Panc1 (cell line): ENCODE results near the gene TAGLN. TPM values are rescaled to one million over a fixed set of nuclear protein-coding genes. Genes with fewer than 3 reads are reported as not detected.

Source experiments
- ATAC-seq: fragments of 200-7000 bp; cut with Tn5 transposase; 2 replicates; pipeline ENCODE4 v1.9.1; 2020; ENCODE audit warnings: mild to moderate bottlenecking, moderate library complexity
- Bru-seq: library from RNA; stranded (reverse); fragments of 400-500 nt; gene quantifications from one replicate; lab custom pipeline; 2021; lab: Mats Ljungman, UMichigan
- BruChase-seq, 2 experiments: library from RNA; stranded (reverse); fragments of 400-500 nt; gene quantifications; one replicate each; lab custom pipeline; 2021; lab: Mats Ljungman, UMichigan
- BruUV-seq: library from RNA; stranded (reverse); fragments of 400-500 nt; replicated peaks from 2 replicates; lab custom pipeline; 2021; lab: Mats Ljungman, UMichigan
- CTCF ChIA-PET: fragments of 300-600 bp; sonication (Branson Sonifier 250); formaldehyde crosslinking; loops from one replicate; lab custom pipeline; 2022; ENCODE audit warnings: antibody characterized with exemption; lab: Charles Lee
- POLR2A ChIA-PET: fragments of 300-600 bp; sonication (Branson Sonifier 250); formaldehyde crosslinking; loops from one replicate; lab custom pipeline; 2022; ENCODE audit warnings: antibody characterized with exemption; lab: Charles Lee
- DNase-seq: peaks from one replicate; pipeline ENCODE4 v3.0.0-alpha.2; 2010; ENCODE audit warnings: low read depth, low spot score
- H3K27ac ChIP-seq: 2 replicates; pipeline ENCODE4 v1.5.1; 2011; ENCODE audit warnings: mild to moderate bottlenecking, low read length, inconsistent platforms
- H3K27me3 ChIP-seq: fragments of 200-500 bp; sonication (Bioruptor generic); 2 replicates; pipeline ENCODE4 v1.6.0; 2014; ENCODE audit warnings: low read length, inconsistent platforms; ENCODE audit not compliant: control insufficient read depth, insufficient read depth
- H3K36me3 ChIP-seq: fragments of 200-500 bp; sonication (Bioruptor generic); 2 replicates; pipeline ENCODE4 v1.5.1; 2014; ENCODE audit warnings: inconsistent platforms, mild to moderate bottlenecking, low read length, moderate library complexity; ENCODE audit not compliant: control insufficient read depth, insufficient read depth
- H3K4me1 ChIP-seq: 2 replicates; pipeline ENCODE4 v1.5.1; 2011; ENCODE audit warnings: inconsistent platforms, mild to moderate bottlenecking, low read length, moderate library complexity; ENCODE audit not compliant: control insufficient read depth, insufficient read depth
- H3K4me3 ChIP-seq, 2 experiments: 2 replicates each; pipeline ENCODE4 v1.5.1; 2011 to 2012; ENCODE audit warnings: low read depth in 2 of 2, low read length in 2 of 2, mild to moderate bottlenecking in 2 of 2, inconsistent platforms in 1 of 2, moderate library complexity in 1 of 2
- H3K9me3 ChIP-seq: fragments of 200-500 bp; sonication (Bioruptor generic); 2 replicates; pipeline ENCODE4 v1.5.1; 2014; ENCODE audit warnings: low read depth, mild to moderate bottlenecking, inconsistent platforms, low read length, moderate library complexity; ENCODE audit not compliant: control insufficient read depth, insufficient read depth
- CTCF ChIP-seq: fragments of 450-650 bp; IDR thresholded peaks from 2 replicates; pipeline ENCODE4 v1.5.1; 2017; ENCODE audit warnings: mild to moderate bottlenecking
- POLR2AphosphoS5 ChIP-seq: IDR thresholded peaks from 2 replicates; pipeline ENCODE4 v1.6.1; 2012; ENCODE audit warnings: mild to moderate bottlenecking, low read depth, low read length, moderate library complexity
- REST ChIP-seq, 2 experiments: IDR thresholded peaks; 2 replicates each; pipeline ENCODE4 v1.6.1; 2011 to 2012; ENCODE audit warnings: low read depth in 2 of 2, control low read depth in 1 of 2, low read length in 1 of 2, mild to moderate bottlenecking in 1 of 2, moderate library complexity in 1 of 2; ENCODE audit not compliant: insufficient read depth in 1 of 2
- SIN3A ChIP-seq: IDR thresholded peaks from 2 replicates; pipeline ENCODE4 v1.6.1; 2012; ENCODE audit warnings: low read depth, mild to moderate bottlenecking, low read length, moderate library complexity, borderline replicate concordance; ENCODE audit not compliant: insufficient read depth
- TCF7L2 ChIP-seq: IDR thresholded peaks from 2 replicates; pipeline ENCODE4 v1.6.1; 2011; ENCODE audit warnings: mild to moderate bottlenecking, low read depth, low read length, inconsistent platforms
- in situ Hi-C: cut with HindIII; loops from 2 replicates; pipeline ENCODE4 v1.10.0; 2016; ENCODE audit warnings: low sequenced_read_pairs, low pct_unique_long_range_greater_than_20kb
- intact Hi-C: fragments of 100-400 bp; cut with micrococcal nuclease; formaldehyde crosslinking; loops from one replicate; pipeline ENCODE4 v1.10.0; 2022; ENCODE audit not compliant: unreplicated experiment
- long read RNA-seq: library from polyadenylated mRNA; unstranded; transcript quantifications from one replicate; pipeline ENCODE4 v2.0.0, GENCODE V29; 2021; ENCODE audit not compliant: unreplicated experiment
- polyA plus RNA-seq: library from polyadenylated mRNA; unstranded; fragments of >200 nt; gene quantifications from one replicate; pipeline ENCODE4 v1.2.1, GENCODE V29; 2012; ENCODE audit warnings: missing spikeins; ENCODE audit not compliant: insufficient read length
- total RNA-seq: library from RNA; stranded (reverse); gene quantifications from one replicate; pipeline ENCODE4 v1.2.1, GENCODE V29; 2021; ENCODE audit not compliant: unreplicated experiment

TAGLN gene
- total RNA-seq (6.4 TPM), Bru-seq, nascent RNA (percentile 48 among the genes with signal in this experiment), BruChase-seq, experiment 1, labeled RNA remaining after a 2-hour chase (percentile 64 among the genes with signal in this experiment), BruChase-seq, experiment 2, labeled RNA remaining after a 6-hour chase (percentile 74 among the genes with signal in this experiment)
- polyA plus RNA-seq, result 3.9 TPM
- long read RNA-seq, partial matches to known transcripts, result 0 of 3 reads
- long read RNA-seq, other reads (novel, unspliced or antisense), result 0 of 3 reads

GRCh38 chr11:117199053-117199915 is at the start of gene TAGLN:
Gene TAGLN (plus strand): TSS chr11:117199370. CDS start chr11:117203014, 3,644 bp downstream.
- DNase-seq (no peak), ATAC-seq (peak; percentile 43)
- in situ Hi-C loops, result no loop called here
- TF ChIP-seq TCF7L2 (no peak), SIN3A (no peak), REST (IDR thresholded peaks at IDR 0.05; ENCODE audit: insufficient read depth in 1 of 2, low read depth in 2 of 2, low read length in 1 of 2) (no peak), CTCF (no peak), POLR2AphosphoS5 (no peak)
- CTCF ChIA-PET, result no interaction called here
- H3K27me3 ChIP-seq, result no peaks in the 10 kb centered on the region
- no TSS peak for BruUV-seq
- POLR2A ChIA-PET, result no interaction called here
- H3K9me3 ChIP-seq, result no peaks in the 10 kb centered on the region
- H3K4me3 ChIP-seq, result peak within 1 kb of the TSS in 1 of 2 experiments; percentile 11; a peak in 1 of 4 replicates
- no peak within 1 kb of the TSS for H3K27ac ChIP-seq
- H3K36me3 ChIP-seq, result no peaks in the 10 kb centered on the region
- peaks cover 6% of the 10 kb centered on the region for H3K4me1 ChIP-seq
- intact Hi-C loops, result no loop called here

- peaks cover 12% of the 10 kb centered on the region for H3K4me1 ChIP-seq
- intact Hi-C loops, result no loop called here
- no peaks in the 10 kb centered on the region for H3K9me3 ChIP-seq
- H3K27ac ChIP-seq, result no peak overlapping the region
- BruUV-seq, result TSS peak; percentile 22
- H3K36me3 ChIP-seq, result peaks cover 4% of the 10 kb centered on the region; the same call in 1 of the 2 replicates
- H3K27me3 ChIP-seq, result no peaks in the 10 kb centered on the region
- TF ChIP-seq POLR2AphosphoS5, result no peak
- no peak for TF ChIP-seq REST (IDR thresholded peaks at IDR 0.05; ENCODE audit: insufficient read depth in 1 of 2, low read depth in 2 of 2, low read length in 1 of 2)
- no peak for TF ChIP-seq CTCF
- TF ChIP-seq SIN3A, result no peak
- no peak for TF ChIP-seq TCF7L2
- no peak for DNase-seq
- ChIA-PET POLR2A (no interaction called here), CTCF (no interaction called here)
- no peak for ATAC-seq
- no peak overlapping the region for H3K4me3 ChIP-seq
- in situ Hi-C loops, result no loop called here
Observed at GRCh38 chr11:117152066-117152465, 47.1 kb upstream of the TAGLN start.
